GM12865 (cell line): ENCODE data around the gene UHRF2.
"Not testable (repeated sequence)": the region's sequence is repeated elsewhere in the genome, so short reads cannot be mapped to it uniquely, and the experiment has no call there.

Experiments used
- DNase-seq: peaks from one replicate; pipeline ENCODE4 v3.0.0; 2010; ENCODE audit warnings: low read depth
- H3K4me3 ChIP-seq: 2 replicates; pipeline ENCODE4 v1.5.1; 2011; ENCODE audit warnings: mild to moderate bottlenecking, low read depth, low read length, control low read depth
- CTCF ChIP-seq: IDR thresholded peaks from 2 replicates; pipeline ENCODE4 v1.5.1; 2011; ENCODE audit warnings: low read length, control low read depth, low read depth, inconsistent platforms; ENCODE audit not compliant: insufficient read depth; ENCODE audit errors: missing control alignments

UHRF2 gene

GRCh38 chr9:6502399-6502798 is 89.4 kb downstream of the UHRF2 start:
- TF ChIP-seq CTCF, result no peak
- H3K4me3 ChIP-seq, result no peak overlapping the region
- no peak for DNase-seq

GRCh38 chr9:6506571-6506970 is 93.6 kb downstream of the UHRF2 start:
- DNase-seq, result no peak
- no peak for TF ChIP-seq CTCF
- no peak overlapping the region for H3K4me3 ChIP-seq

GRCh38 chr9:6512085-6512657 is 99.2 kb downstream of the UHRF2 start:
- DNase-seq, result no peak
- no peak for TF ChIP-seq CTCF
- H3K4me3 ChIP-seq, result no peak overlapping the region

GRCh38 chr9:6522263-6522662 is 109.3 kb downstream of the UHRF2 start:
- no peak for DNase-seq
- no peak overlapping the region for H3K4me3 ChIP-seq
- no peak for TF ChIP-seq CTCF

- no peak for TF ChIP-seq CTCF
- DNase-seq, result no peak
- no peak overlapping the region for H3K4me3 ChIP-seq
Measured at GRCh38 chr9:6525326-6526045, 112.5 kb downstream of the UHRF2 start.

GRCh38 chr9:6535594-6535993 is 122.6 kb downstream of the UHRF2 start:
- no peak overlapping the region for H3K4me3 ChIP-seq
- TF ChIP-seq CTCF, result no peak
- DNase-seq, result no peak

GRCh38 chr9:6538666-6539071 is 125.7 kb downstream of the UHRF2 start:
- no peak for TF ChIP-seq CTCF

GRCh38 chr9:6542617-6543016 is 129.6 kb downstream of the UHRF2 start:
- H3K4me3 ChIP-seq, result not testable (repeated sequence)

More at GRCh38 chr9:6538666-6539071, 125.7 kb downstream of the UHRF2 start:
- no peak for DNase-seq
- no peak overlapping the region for H3K4me3 ChIP-seq

More at GRCh38 chr9:6542617-6543016, 129.6 kb downstream of the UHRF2 start:
- not testable (repeated sequence) for DNase-seq
